Spleen (tissue), 11 donors: ENCODE measurements around the gene ALG1. TPM values are rescaled to one million over a fixed set of nuclear protein-coding genes. Genes with fewer than 3 reads are reported as not detected.

Experiments
- DNase-seq: peaks from one replicate; pipeline ENCODE4 v3.0.0-alpha.2; 2020
- H3K27ac ChIP-seq, 8 donors: fragments of 200-600 bp; sonication (generic) in 7 of 8; 1 replicate in 4 of 8; 2 replicates in 4 of 8; pipeline versions ENCODE4 v1.5.0 to v1.8.0; 2016 to 2021; ENCODE audit warnings: inconsistent platforms in 4 of 8, mild to moderate bottlenecking in 4 of 8, moderate library complexity in 1 of 8
- H3K27me3 ChIP-seq, 7 donors: fragments of 200-600 bp; sonication (generic) in 6 of 7; replicated peaks in 1 of 7; 1 replicate in 4 of 7; 2 replicates in 3 of 7; pipeline versions ENCODE4 v1.5.0 to v1.8.0; 2016 to 2021; ENCODE audit warnings: inconsistent platforms in 3 of 7, mild to moderate bottlenecking in 1 of 7
- H3K36me3 ChIP-seq, 6 donors: fragments of 200-600 bp; sonication (generic) in 5 of 6; 1 replicate in 4 of 6; 2 replicates in 2 of 6; pipeline versions ENCODE4 v1.5.0 to v1.8.0; 2016 to 2021; ENCODE audit warnings: inconsistent platforms in 2 of 6
- H3K4me1 ChIP-seq, 6 donors: fragments of 200-600 bp; sonication (generic) in 5 of 6; 1 replicate in 3 of 6; 2 replicates in 3 of 6; pipeline versions ENCODE4 v1.5.0 to v1.8.0; 2016 to 2021; ENCODE audit warnings: inconsistent platforms in 3 of 6
- H3K4me3 ChIP-seq, 8 donors: fragments of 200-600 bp; sonication (generic) in 7 of 8; 1 replicate in 4 of 8; 2 replicates in 4 of 8; pipeline versions ENCODE4 v1.5.0 to v1.8.0; 2016 to 2021; ENCODE audit warnings: inconsistent platforms in 4 of 8, mild to moderate bottlenecking in 4 of 8, moderate library complexity in 2 of 8
- H3K9me3 ChIP-seq, 8 donors: fragments of 200-600 bp; sonication (generic) in 7 of 8; 1 replicate in 4 of 8; 2 replicates in 4 of 8; pipeline versions ENCODE4 v1.5.0 to v1.8.0; 2016 to 2021; ENCODE audit warnings: inconsistent platforms in 4 of 8
- CTCF ChIP-seq, 11 experiments: fragments of 200-600 bp in 7 of 11; fragments of 450-650 bp in 4 of 11; sonication (generic) in 4 of 11; IDR thresholded peaks in 8 of 11; conservative IDR thresholded peaks in 3 of 11; 1 replicate in 7 of 11; 2 replicates in 4 of 11; pipeline versions ENCODE4 v1.4.0 to v1.8.0; 2016 to 2021; ENCODE audit warnings: antibody characterized with exemption in 11 of 11, inconsistent platforms in 4 of 11, mild to moderate bottlenecking in 1 of 11
- POLR2A ChIP-seq, 3 donors: fragments of 450-650 bp; IDR thresholded peaks; one replicate each; pipeline ENCODE4 v1.5.1; 2017; ENCODE audit warnings: antibody characterized with exemption in 3 of 3, mild to moderate bottlenecking in 1 of 3
- POLR2AphosphoS5 ChIP-seq, 3 donors: sonication (generic); formaldehyde crosslinking; IDR thresholded peaks; one replicate each; pipeline ENCODE4 v1.5.1; 2017; ENCODE audit warnings: antibody characterized with exemption in 3 of 3
- WGBS, 5 donors: extraction: QIAGEN DNeasy Blood & Tissue Kit in 3 of 5; methylation state at CpG; one replicate each; pipeline versions ENCODE4 v1.1.5 to v1.1.7; 2013 to 2018; 5-methylcytosine and 5-hydroxymethylcytosine counted together
- intact Hi-C: fragments of 100-400 bp; cut with DNase I; formaldehyde crosslinking; loops from one replicate; pipeline ENCODE4 v1.15.0; 2023; ENCODE audit warnings: low total_unique reads
- polyA plus RNA-seq, 3 donors: library from polyadenylated mRNA; stranded (reverse); fragments of 200-250 nt; gene quantifications; one replicate each; pipeline ENCODE4 v1.2.1, GENCODE V29; 2013
- total RNA-seq, 7 donors: library from RNA; depleted of rRNA in 3 of 7; stranded (reverse); fragments of >200 nt in 3 of 7; fragmentation: NEBNext Ultra II Directional in 4 of 7; extraction: Animal tissue kit (Norgen Biotek cat#: 25700) in 4 of 7; gene quantifications; one replicate each; pipeline versions ENCODE4 v1.1.0 to v1.2.1, GENCODE V29; 2016 to 2021
- donor health status: healthy with polysubstance abuse.
- donor health status: DM: no; HTN: no; CAD: no; lungs with moderate emphysema.
- donor health status: DM: no; HTN: no; CAD: no.
- donor health status: Bipolar disorder and iron deficiency.
- donor health status: healthy.
- donor health status: DM: no; HTN: no; CAD: no.
- donor health status: DM: yes; HTN: yes; CAD: no.

The ALG1 gene
- total and polyA plus RNA-seq, 10 donors: 13.0 to 46.2 (median 21.1) TPM

GRCh38 chr16:5045499-5046115 is 26.0 kb upstream of the ALG1 start:
- intact Hi-C loops: no loop called here
- Histone ChIP-seq H3K9me3 (peaks cover 0 to 7% (median 0%) of the 10 kb centered on the region in 8 donors), H3K27me3 (no peaks in the 10 kb centered on the region), H3K36me3 (peaks cover 0 to 22% (median 0%) of the 10 kb centered on the region in 6 donors), H3K4me1 (no peaks in the 10 kb centered on the region), H3K27ac (no peak overlapping the region), H3K4me3 (no peak overlapping the region)
- DNase-seq: peak; percentile 18
- 83 to 94% (median 89%) methylated on average over 10 of the region's 10 CpGs for whole genome bisulfite sequencing, 5 donors
- TF ChIP-seq POLR2AphosphoS5 (IDR thresholded peaks at IDR 0.05): no peak
- TF ChIP-seq CTCF (IDR thresholded peaks at IDR 0.05 in 8 of 11, conservative IDR thresholded peaks at IDR 0.05 in 3 of 11): no peak
- TF ChIP-seq POLR2A (IDR thresholded peaks at IDR 0.05): no peak

- TF ChIP-seq CTCF (IDR thresholded peaks at IDR 0.05 in 8 of 11, conservative IDR thresholded peaks at IDR 0.05 in 3 of 11): no peak
- no peak for TF ChIP-seq POLR2A (IDR thresholded peaks at IDR 0.05)
- TF ChIP-seq POLR2AphosphoS5 (IDR thresholded peaks at IDR 0.05): no peak
- DNase-seq: peak; percentile 16
- 84 to 88% (median 86%) methylated on average over 2 of the region's 2 CpGs for WGBS, 5 donors
- peaks cover 0 to 22% (median 0%) of the 10 kb centered on the region in 6 donors for H3K36me3 ChIP-seq
- no peaks in the 10 kb centered on the region for H3K4me1 ChIP-seq
- intact Hi-C loops: no loop called here
- no peak overlapping the region for H3K27ac ChIP-seq
- H3K9me3 ChIP-seq: peaks cover 0 to 9% (median 0%) of the 10 kb centered on the region in 8 donors
- H3K27me3 ChIP-seq: no peaks in the 10 kb centered on the region
- no peak overlapping the region for H3K4me3 ChIP-seq
Measured at GRCh38 chr16:5046914-5047313, 24.7 kb upstream of the ALG1 start.

- Histone ChIP-seq H3K36me3 (no peaks in the 10 kb centered on the region), H3K4me3 (no peak overlapping the region), H3K9me3 (peaks cover 0 to 4% (median 0%) of the 10 kb centered on the region in 8 donors), H3K4me1 (peaks cover 0 to 17% (median 4%) of the 10 kb centered on the region in 6 donors), H3K27ac (no peak overlapping the region), H3K27me3 (no peaks in the 10 kb centered on the region)
- 88 to 93% (median 89%) methylated on average over 14 to 16 of the region's 16 CpGs for WGBS, 5 donors
- peak; percentile 61 for DNase-seq
- no peak for TF ChIP-seq CTCF (IDR thresholded peaks at IDR 0.05 in 8 of 11, conservative IDR thresholded peaks at IDR 0.05 in 3 of 11)
- no peak for TF ChIP-seq POLR2AphosphoS5 (IDR thresholded peaks at IDR 0.05)
- TF ChIP-seq POLR2A (IDR thresholded peaks at IDR 0.05): no peak
- intact Hi-C loops: no loop called here
Measured at GRCh38 chr16:5054876-5055865, 16.5 kb upstream of the ALG1 start.

- WGBS, 5 donors: 5 to 13% (median 6%) methylated on average over 11 of the region's 11 CpGs
- no peaks in the 10 kb centered on the region for H3K27me3 ChIP-seq
- peak; percentile 80 for DNase-seq
- no peak overlapping the region for H3K27ac ChIP-seq
- H3K36me3 ChIP-seq: no peaks in the 10 kb centered on the region
- peaks cover 0 to 17% (median 4%) of the 10 kb centered on the region in 6 donors for H3K4me1 ChIP-seq
- TF ChIP-seq CTCF (IDR thresholded peaks at IDR 0.05 in 8 of 11, conservative IDR thresholded peaks at IDR 0.05 in 3 of 11): peak in 10 of 11 experiments; percentile 9 to 62 (median 40)
- TF ChIP-seq POLR2AphosphoS5 (IDR thresholded peaks at IDR 0.05): no peak
- TF ChIP-seq POLR2A (IDR thresholded peaks at IDR 0.05): no peak
- H3K9me3 ChIP-seq: no peaks in the 10 kb centered on the region
- intact Hi-C loops: no loop called here
- H3K4me3 ChIP-seq: no peak overlapping the region
Measured at GRCh38 chr16:5056352-5056751, 15.3 kb upstream of the ALG1 start.
